ENCODE results near the gene L1TD1.
"Not testable (repeated sequence)": the region's sequence is repeated elsewhere in the genome, so short reads cannot be mapped to it uniquely, and the experiment has no call there.

L1TD1 gene

GRCh38 chr1:62220456-62220855 lies 25.8 kb downstream of the L1TD1 start:
- not testable (repeated sequence) for H3K4me1 Mint-ChIP-seq (ENCODE audit: low read depth); H3K36me3 Mint-ChIP-seq (ENCODE audit: low read depth); H3K9me3 Mint-ChIP-seq; H3K4me3 Mint-ChIP-seq; H3K27me3 Mint-ChIP-seq; H3K27ac Mint-ChIP-seq

DNA sequence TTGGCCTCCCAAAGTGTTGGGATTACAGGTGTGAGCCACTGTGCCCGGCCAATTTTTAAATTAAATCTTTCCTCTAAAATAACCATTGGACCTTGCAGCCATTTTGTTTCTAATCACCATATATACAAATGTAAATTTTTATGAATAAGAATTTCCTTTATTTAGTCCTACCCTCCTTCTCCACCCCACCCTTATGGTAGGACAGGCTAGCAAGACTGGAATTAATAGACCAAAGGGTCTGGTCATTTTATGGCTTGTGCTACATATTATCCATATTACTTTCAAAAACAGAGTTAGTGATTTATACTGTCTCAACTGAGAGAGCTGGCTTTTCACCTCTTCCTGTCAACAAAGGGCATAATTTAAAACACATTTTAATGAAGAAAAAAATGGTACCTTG lies 26.5 kb downstream of the L1TD1 start:
- H3K36me3 Mint-ChIP-seq (ENCODE audit: low read depth), result no peaks in the 10 kb centered on the region
- H3K27me3 Mint-ChIP-seq, result no peaks in the 10 kb centered on the region
- H3K4me3 Mint-ChIP-seq, result no peak overlapping the region
- no peak overlapping the region for H3K27ac Mint-ChIP-seq
- H3K4me1 Mint-ChIP-seq (ENCODE audit: low read depth), result no peaks in the 10 kb centered on the region
- H3K9me3 Mint-ChIP-seq, result no peaks in the 10 kb centered on the region

GRCh38 chr1:62222321-62222720 lies 27.7 kb downstream of the L1TD1 start:
- H3K36me3 Mint-ChIP-seq (ENCODE audit: low read depth), result no peaks in the 10 kb centered on the region
- H3K4me1 Mint-ChIP-seq (ENCODE audit: low read depth), result no peaks in the 10 kb centered on the region
- no peaks in the 10 kb centered on the region for H3K27me3 Mint-ChIP-seq
- no peaks in the 10 kb centered on the region for H3K9me3 Mint-ChIP-seq
- no peak overlapping the region for H3K4me3 Mint-ChIP-seq
- no peak overlapping the region for H3K27ac Mint-ChIP-seq

DNA sequence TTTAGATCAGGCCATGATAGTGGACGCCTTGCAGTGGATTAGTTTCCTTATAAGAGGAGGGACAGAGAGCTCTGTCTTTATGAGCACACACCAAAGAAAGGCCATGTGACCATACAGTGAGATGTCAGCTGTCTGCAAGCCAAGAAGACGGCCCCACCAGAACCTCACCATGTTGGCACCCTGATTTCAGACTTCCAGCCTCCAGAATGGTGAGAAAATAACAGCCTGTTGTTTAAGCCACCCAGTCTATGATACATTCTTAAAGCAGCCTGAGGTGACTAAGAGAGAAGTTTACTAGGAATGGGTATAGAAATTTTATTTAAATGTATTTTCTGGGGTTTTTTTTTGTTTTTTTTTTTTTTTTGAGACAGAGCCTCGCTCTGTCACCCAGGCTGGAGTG lies 29.5 kb downstream of the L1TD1 start:
- H3K27ac Mint-ChIP-seq, result no peak overlapping the region
- no peak overlapping the region for H3K4me3 Mint-ChIP-seq
- no peaks in the 10 kb centered on the region for H3K27me3 Mint-ChIP-seq
- H3K4me1 Mint-ChIP-seq (ENCODE audit: low read depth), result no peaks in the 10 kb centered on the region
- H3K36me3 Mint-ChIP-seq (ENCODE audit: low read depth), result no peaks in the 10 kb centered on the region
- no peaks in the 10 kb centered on the region for H3K9me3 Mint-ChIP-seq

DNA sequence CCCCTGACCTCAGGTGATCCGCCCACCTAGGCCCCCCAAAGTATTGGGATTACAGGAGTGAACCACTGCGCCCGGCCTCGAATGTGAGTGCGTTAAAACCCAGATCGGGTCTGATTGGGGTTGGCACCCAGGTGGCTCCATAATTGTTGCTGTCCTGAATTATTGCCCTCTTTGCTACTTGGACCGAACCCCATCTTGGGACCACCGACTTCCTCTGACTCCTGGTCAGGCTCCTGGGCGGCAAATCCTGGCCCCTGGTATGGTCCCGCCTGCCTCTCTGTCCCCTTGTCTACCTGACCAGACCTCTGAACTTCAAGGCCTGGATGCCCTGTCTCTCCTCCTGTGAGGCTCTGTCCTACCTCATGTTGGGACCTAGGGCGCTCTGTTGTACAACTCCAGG lies 32.8 kb downstream of the L1TD1 start:
- peaks cover 4% of the 10 kb centered on the region for H3K27me3 Mint-ChIP-seq
- no peaks in the 10 kb centered on the region for H3K4me1 Mint-ChIP-seq (ENCODE audit: low read depth)
- H3K4me3 Mint-ChIP-seq, result no peak overlapping the region
- no peaks in the 10 kb centered on the region for H3K9me3 Mint-ChIP-seq
- H3K27ac Mint-ChIP-seq, result no peak overlapping the region
- H3K36me3 Mint-ChIP-seq (ENCODE audit: low read depth), result no peaks in the 10 kb centered on the region

- Mint-ChIP-seq H3K36me3 (ENCODE audit: low read depth) (no peaks in the 10 kb centered on the region), H3K4me3 (no peak overlapping the region), H3K27ac (no peak overlapping the region), H3K27me3 (peaks cover 4% of the 10 kb centered on the region), H3K9me3 (no peaks in the 10 kb centered on the region), H3K4me1 (ENCODE audit: low read depth) (no peaks in the 10 kb centered on the region)
These were observed 33.7 kb downstream of the L1TD1 start for GRCh38 chr1:62228136-62228882.

- Mint-ChIP-seq H3K9me3 (no peaks in the 10 kb centered on the region), H3K27me3 (peaks cover 4% of the 10 kb centered on the region)
These were observed 34.2 kb downstream of the L1TD1 start for GRCh38 chr1:62228883-62229187.

GRCh38 chr1:62229468-62229867 lies 34.8 kb downstream of the L1TD1 start:
- Mint-ChIP-seq H3K4me1 (ENCODE audit: low read depth) (no peaks in the 10 kb centered on the region), H3K9me3 (no peaks in the 10 kb centered on the region), H3K4me3 (no peak overlapping the region), H3K27ac (no peak overlapping the region), H3K27me3 (peaks cover 4% of the 10 kb centered on the region), H3K36me3 (ENCODE audit: low read depth) (no peaks in the 10 kb centered on the region)

More at GRCh38 chr1:62228883-62229187, 34.2 kb downstream of the L1TD1 start:
- no peak overlapping the region for H3K27ac Mint-ChIP-seq
- H3K4me3 Mint-ChIP-seq, result no peak overlapping the region
- no peaks in the 10 kb centered on the region for H3K36me3 Mint-ChIP-seq (ENCODE audit: low read depth)
- H3K4me1 Mint-ChIP-seq (ENCODE audit: low read depth), result no peaks in the 10 kb centered on the region

DNA sequence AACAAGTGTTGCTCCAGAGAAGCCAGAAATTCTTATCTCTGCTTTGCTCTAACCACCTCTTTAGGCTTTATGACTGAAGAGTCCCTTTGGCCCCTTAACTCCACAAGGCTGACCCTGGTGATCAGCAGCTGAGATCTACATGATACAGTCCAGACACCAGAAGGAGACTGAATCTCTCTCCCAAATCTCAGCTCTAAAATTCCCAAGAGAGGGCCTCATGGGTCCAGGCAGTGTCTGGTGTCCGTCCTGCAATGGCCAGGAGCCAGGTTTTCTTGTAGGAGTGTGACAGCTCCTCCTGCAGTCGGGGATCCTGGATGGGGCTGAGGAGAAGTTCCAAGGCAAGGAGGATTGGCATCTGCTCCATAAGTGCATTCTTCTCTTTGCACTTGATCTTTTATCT lies 35.3 kb downstream of the L1TD1 start:
- H3K27me3 Mint-ChIP-seq, result peaks cover 4% of the 10 kb centered on the region
- no peak overlapping the region for H3K27ac Mint-ChIP-seq
- H3K36me3 Mint-ChIP-seq (ENCODE audit: low read depth), result no peaks in the 10 kb centered on the region
- H3K4me3 Mint-ChIP-seq, result no peak overlapping the region
- no peaks in the 10 kb centered on the region for H3K9me3 Mint-ChIP-seq
- H3K4me1 Mint-ChIP-seq (ENCODE audit: low read depth), result no peaks in the 10 kb centered on the region

DNA sequence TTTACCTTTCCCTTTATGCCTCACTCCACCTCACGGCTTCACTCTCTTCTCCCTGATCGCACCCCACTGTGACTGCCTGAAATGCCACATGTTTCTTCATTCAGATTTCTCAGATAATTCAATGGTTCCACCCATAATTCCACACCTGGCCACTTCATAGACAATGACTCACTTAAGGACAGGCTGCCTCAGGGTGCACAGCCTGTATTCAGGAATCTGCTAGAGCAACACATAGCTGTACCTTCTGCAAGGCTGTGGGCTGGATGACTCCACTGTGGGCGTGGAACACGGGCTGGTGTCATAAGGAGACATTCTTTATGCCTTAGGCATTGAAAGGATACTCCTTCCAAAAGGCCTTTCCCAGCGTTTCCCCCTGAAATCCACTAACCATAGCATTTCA lies 36.1 kb downstream of the L1TD1 start:
- Mint-ChIP-seq H3K9me3 (no peaks in the 10 kb centered on the region), H3K27ac (no peak overlapping the region), H3K4me3 (no peak overlapping the region), H3K36me3 (ENCODE audit: low read depth) (no peaks in the 10 kb centered on the region), H3K4me1 (ENCODE audit: low read depth) (no peaks in the 10 kb centered on the region), H3K27me3 (peaks cover 4% of the 10 kb centered on the region)

- Mint-ChIP-seq H3K4me3 (no peak overlapping the region), H3K9me3 (no peaks in the 10 kb centered on the region), H3K4me1 (ENCODE audit: low read depth) (no peaks in the 10 kb centered on the region), H3K36me3 (ENCODE audit: low read depth) (no peaks in the 10 kb centered on the region), H3K27ac (no peak overlapping the region), H3K27me3 (peaks cover 4% of the 10 kb centered on the region)
These were observed 38.2 kb downstream of the L1TD1 start for GRCh38 chr1:62232871-62233278.

GRCh38 chr1:62233926-62234450 lies 39.3 kb downstream of the L1TD1 start:
- H3K4me1 Mint-ChIP-seq (ENCODE audit: low read depth), result no peaks in the 10 kb centered on the region
- H3K36me3 Mint-ChIP-seq (ENCODE audit: low read depth), result no peaks in the 10 kb centered on the region
- no peaks in the 10 kb centered on the region for H3K9me3 Mint-ChIP-seq
- H3K27me3 Mint-ChIP-seq, result peaks cover 4% of the 10 kb centered on the region
- no peak overlapping the region for H3K27ac Mint-ChIP-seq
- no peak overlapping the region for H3K4me3 Mint-ChIP-seq

DNA sequence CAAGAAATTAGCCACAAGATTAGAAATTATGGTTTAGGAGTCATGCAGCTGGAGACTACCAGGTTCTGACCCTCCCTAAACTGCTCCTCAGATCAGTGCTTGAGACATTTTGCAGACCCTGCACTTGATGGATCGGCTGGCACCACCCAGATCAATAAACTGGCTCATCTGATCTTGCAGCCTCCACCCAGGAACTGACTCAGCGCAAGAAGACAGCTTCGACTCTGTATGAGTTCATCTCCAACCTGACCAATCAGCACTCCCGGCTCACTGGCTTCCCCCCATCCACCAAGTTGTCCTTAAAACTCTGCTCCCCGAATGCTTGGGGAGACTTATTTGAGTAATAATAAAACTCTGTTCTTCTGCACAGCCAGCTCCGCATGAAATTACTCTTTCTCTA lies 40.0 kb downstream of the L1TD1 start:
- Mint-ChIP-seq H3K4me3 (no peak overlapping the region), H3K27me3 (peaks cover 4% of the 10 kb centered on the region), H3K27ac (no peak overlapping the region), H3K4me1 (ENCODE audit: low read depth) (no peaks in the 10 kb centered on the region), H3K36me3 (ENCODE audit: low read depth) (no peaks in the 10 kb centered on the region), H3K9me3 (no peaks in the 10 kb centered on the region)

DNA sequence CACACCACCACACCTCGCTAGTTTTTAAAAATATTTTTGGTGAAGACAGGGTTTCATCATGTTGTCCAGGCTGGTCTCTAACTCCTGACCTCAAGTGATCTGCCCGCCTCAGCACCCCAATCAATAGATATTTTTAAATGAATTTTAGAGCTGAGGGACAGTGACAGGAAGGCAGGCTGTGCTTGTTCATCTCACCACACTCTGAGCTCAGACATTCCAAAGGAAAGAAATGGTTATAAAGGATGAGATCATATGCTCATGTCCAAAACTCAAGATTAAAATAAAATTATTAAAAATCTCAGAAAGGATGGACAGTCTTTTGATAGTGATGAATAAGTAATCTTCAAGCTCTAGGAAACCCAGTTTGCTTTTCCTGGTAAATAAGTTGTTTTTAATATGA lies 40.9 kb downstream of the L1TD1 start:
- Mint-ChIP-seq H3K4me3 (no peak overlapping the region), H3K27ac (no peak overlapping the region), H3K4me1 (ENCODE audit: low read depth) (no peaks in the 10 kb centered on the region), H3K27me3 (peaks cover 2% of the 10 kb centered on the region), H3K36me3 (ENCODE audit: low read depth) (no peaks in the 10 kb centered on the region), H3K9me3 (no peaks in the 10 kb centered on the region)

- Mint-ChIP-seq H3K4me3 (no peak overlapping the region), H3K36me3 (ENCODE audit: low read depth) (no peaks in the 10 kb centered on the region), H3K9me3 (no peaks in the 10 kb centered on the region), H3K4me1 (ENCODE audit: low read depth) (no peaks in the 10 kb centered on the region), H3K27ac (no peak overlapping the region), H3K27me3 (no peaks in the 10 kb centered on the region)
These were observed 42.7 kb downstream of the L1TD1 start for GRCh38 chr1:62237361-62237760.

DNA sequence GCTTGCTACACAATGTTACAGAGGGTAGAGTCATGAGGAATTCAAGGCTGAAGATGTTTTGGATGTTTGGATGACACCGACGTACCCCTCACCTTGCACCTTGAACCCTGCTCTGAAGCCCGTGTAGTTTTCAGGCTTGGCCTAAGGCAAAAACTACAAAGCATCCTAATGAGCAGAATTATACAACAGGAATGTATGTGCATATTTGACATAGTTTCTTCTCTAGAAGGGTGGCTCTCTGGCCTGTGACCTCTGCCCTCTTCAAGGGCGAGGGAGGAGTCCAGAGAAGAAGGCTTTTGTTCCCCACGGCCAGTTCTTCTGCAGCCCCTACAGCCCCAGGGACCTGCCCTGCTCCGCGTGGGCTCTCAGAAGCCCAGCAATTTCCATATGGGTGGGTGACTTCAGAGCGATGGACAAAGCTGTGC lies 43.3 kb downstream of the L1TD1 start:
- Mint-ChIP-seq H3K9me3 (no peaks in the 10 kb centered on the region), H3K4me3 (no peak overlapping the region), H3K27ac (no peak overlapping the region), H3K4me1 (ENCODE audit: low read depth) (no peaks in the 10 kb centered on the region), H3K27me3 (no peaks in the 10 kb centered on the region), H3K36me3 (ENCODE audit: low read depth) (no peaks in the 10 kb centered on the region)

Measured in stimulated activated naive CD8-positive, alpha-beta T cell treated with anti-CD3 and anti-CD28 coated beads, Interleukin-15, Interleukin-2, amounts not matched to agents 100 ng/mL and 50 ng/mL, for 24 hours (primary cell).